Measurements from ENCODE around the gene KYAT1. TPM values are rescaled to one million over a fixed set of nuclear protein-coding genes. Genes with fewer than 3 reads are reported as not detected.
A peak's percentile ranks its signal among the peaks of the same experiment; 100 is the strongest.

KYAT1 gene
- total and polyA plus RNA-seq, 8 donors = 6.2 to 9.6 (median 7.2) TPM

DNA sequence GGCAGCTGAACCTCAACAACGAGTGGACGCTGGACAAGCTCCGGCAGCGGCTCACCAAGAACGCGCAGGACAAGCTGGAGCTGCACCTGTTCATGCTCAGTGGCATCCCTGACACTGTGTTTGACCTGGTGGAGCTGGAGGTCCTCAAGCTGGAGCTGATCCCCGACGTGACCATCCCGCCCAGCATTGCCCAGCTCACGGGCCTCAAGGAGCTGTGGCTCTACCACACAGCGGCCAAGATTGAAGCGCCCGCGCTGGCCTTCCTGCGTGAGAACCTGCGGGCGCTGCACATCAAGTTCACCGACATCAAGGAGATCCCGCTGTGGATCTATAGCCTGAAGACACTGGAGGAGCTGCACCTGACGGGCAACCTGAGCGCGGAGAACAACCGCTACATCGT lies 26.6 kb upstream of the KYAT1 start:
- no peak overlapping the region for H3K4me3 ChIP-seq
- TF ChIP-seq, protein P1, sequence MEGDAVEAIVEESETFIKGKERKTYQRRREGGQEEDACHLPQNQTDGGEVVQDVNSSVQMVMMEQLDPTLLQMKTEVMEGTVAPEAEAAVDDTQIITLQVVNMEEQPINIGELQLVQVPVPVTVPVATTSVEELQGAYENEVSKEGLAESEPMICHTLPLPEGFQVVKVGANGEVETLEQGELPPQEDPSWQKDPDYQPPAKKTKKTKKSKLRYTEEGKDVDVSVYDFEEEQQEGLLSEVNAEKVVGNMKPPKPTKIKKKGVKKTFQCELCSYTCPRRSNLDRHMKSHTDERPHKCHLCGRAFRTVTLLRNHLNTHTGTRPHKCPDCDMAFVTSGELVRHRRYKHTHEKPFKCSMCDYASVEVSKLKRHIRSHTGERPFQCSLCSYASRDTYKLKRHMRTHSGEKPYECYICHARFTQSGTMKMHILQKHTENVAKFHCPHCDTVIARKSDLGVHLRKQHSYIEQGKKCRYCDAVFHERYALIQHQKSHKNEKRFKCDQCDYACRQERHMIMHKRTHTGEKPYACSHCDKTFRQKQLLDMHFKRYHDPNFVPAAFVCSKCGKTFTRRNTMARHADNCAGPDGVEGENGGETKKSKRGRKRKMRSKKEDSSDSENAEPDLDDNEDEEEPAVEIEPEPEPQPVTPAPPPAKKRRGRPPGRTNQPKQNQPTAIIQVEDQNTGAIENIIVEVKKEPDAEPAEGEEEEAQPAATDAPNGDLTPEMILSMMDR (IDR thresholded peaks at IDR 0.05) = no peak
- DNase-seq = no peak
- peaks cover 0 to 52% of the 10 kb centered on the region in 2 donors for H3K36me3 ChIP-seq
- peaks cover 27 to 42% of the 10 kb centered on the region in 2 donors for H3K4me1 ChIP-seq
- no peaks in the 10 kb centered on the region for H3K9me3 ChIP-seq
- H3K27ac ChIP-seq = no peak overlapping the region
- no peaks in the 10 kb centered on the region for H3K27me3 ChIP-seq
- no peak for ATAC-seq
- intact Hi-C loops (cut with DNase I) = no loop called here

GRCh38 chr9:128906741-128907140 lies 25.0 kb upstream of the KYAT1 start:
- Histone ChIP-seq H3K27ac (no peak overlapping the region), H3K9me3 (no peaks in the 10 kb centered on the region), H3K36me3 (peaks cover 0 to 52% of the 10 kb centered on the region in 2 donors), H3K4me3 (no peak overlapping the region), H3K27me3 (no peaks in the 10 kb centered on the region), H3K4me1 (peaks cover 13 to 42% of the 10 kb centered on the region in 2 donors)
- DNase-seq (no peak), ATAC-seq (no peak)
- intact Hi-C loops (cut with DNase I) = no loop called here
- TF ChIP-seq, protein P1 (IDR thresholded peaks at IDR 0.05) = no peak

DNA sequence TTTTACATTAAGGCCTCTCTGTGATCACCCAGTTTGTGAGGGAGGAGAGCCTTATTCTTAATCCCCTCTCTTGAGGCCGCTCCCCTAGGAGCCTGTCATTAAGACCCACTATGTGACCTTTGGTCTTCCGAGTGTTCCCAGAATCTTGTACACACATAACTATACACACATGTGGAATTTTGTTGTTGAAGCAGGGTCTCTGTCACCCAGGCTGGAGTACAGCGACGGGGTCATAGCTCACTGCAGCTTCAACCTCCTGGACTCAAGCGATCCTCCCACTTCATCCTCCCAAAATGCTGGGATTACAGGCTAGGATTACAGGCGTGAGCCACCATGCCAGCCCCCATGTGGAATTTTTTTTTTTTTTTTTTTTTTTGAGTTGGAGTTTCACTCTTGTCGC lies 24.2 kb upstream of the KYAT1 start:
- no peaks in the 10 kb centered on the region for H3K9me3 ChIP-seq
- peaks cover 0 to 47% of the 10 kb centered on the region in 2 donors for H3K36me3 ChIP-seq
- intact Hi-C loops (cut with DNase I) = no loop called here
- H3K4me1 ChIP-seq = peaks cover 5 to 39% of the 10 kb centered on the region in 2 donors
- DNase-seq = no peak
- no peaks in the 10 kb centered on the region for H3K27me3 ChIP-seq
- no peak for ATAC-seq
- no peak overlapping the region for H3K4me3 ChIP-seq
- H3K27ac ChIP-seq = no peak overlapping the region
- TF ChIP-seq, protein P1 (IDR thresholded peaks at IDR 0.05) = no peak

DNA sequence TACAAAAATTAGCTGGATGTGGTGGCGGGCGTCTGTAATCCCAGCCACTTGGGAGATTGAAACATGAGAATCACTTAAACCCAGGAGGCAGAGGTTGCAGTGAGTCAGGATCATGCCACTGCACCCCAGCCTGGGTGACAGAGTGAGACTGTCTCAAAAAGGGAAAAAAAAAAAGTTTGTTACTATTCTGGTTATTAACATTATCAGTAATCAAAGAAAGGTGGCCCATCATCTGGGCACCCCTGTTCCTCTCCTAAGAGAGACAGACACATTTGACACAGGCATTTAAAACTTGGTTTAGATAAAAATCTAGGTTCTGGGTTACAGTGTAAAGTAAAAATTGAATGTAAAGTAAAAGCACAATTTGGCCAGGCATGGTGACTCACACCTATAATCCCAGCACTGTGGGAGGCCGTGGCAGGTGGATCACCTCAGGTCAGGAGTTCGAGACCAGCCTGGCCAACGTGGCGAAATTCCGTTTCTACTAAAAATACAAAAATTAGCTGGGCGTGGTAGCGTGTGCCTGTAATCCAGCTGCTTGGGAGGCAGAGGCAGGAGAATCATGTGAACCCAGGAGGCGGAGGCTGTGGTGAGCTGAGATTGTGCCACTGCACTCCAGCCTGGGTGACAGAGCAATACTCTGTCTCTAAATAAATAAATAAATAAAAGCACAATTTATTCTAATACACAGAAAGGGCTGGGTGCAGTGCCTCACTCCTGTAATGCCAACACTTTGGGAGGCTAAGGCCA lies 22.3 kb upstream of the KYAT1 start:
- no peak for DNase-seq
- Histone ChIP-seq H3K4me1 (peaks cover 0 to 36% of the 10 kb centered on the region in 2 donors), H3K36me3 (peaks cover 0 to 30% of the 10 kb centered on the region in 2 donors), H3K4me3 (no peak overlapping the region), H3K27me3 (no peaks in the 10 kb centered on the region), H3K27ac (no peak overlapping the region), H3K9me3 (no peaks in the 10 kb centered on the region)
- intact Hi-C loops (cut with DNase I) = no loop called here
- no peak for ATAC-seq
- TF ChIP-seq, protein P1 (IDR thresholded peaks at IDR 0.05) = no peak

DNA sequence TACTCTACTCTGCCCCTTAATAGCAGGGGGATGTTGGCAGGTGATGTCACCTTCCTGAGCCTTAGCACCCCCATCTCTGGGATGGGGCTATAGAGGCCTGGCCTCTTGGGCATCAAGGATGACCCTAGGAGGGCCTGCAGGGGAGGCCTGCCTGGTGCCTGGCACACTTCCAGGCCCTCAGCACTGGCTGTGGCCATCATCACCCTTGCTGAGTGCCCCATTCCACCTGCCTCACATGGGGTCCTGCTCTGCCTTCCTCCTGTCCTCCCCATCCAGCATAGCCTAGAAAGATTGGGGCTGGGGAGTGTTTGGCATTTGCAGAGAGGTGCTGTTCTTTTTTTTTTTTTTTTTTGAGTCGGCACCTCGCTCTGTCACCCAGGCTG lies 21.3 kb upstream of the KYAT1 start:
- intact Hi-C loops (cut with DNase I) = no loop called here
- Histone ChIP-seq H3K4me1 (peaks cover 0 to 46% of the 10 kb centered on the region in 2 donors), H3K36me3 (peaks cover 0 to 30% of the 10 kb centered on the region in 2 donors), H3K9me3 (no peaks in the 10 kb centered on the region), H3K27me3 (no peaks in the 10 kb centered on the region), H3K4me3 (no peak overlapping the region), H3K27ac (peak overlapping the region; percentile 45 to 69)
- ATAC-seq (no peak), DNase-seq (no peak)
- TF ChIP-seq, protein P1 (IDR thresholded peaks at IDR 0.05) = no peak
